ENCODE measurements around the gene P3H2. TPM values are rescaled to one million over a fixed set of nuclear protein-coding genes. Genes with fewer than 3 reads are reported as not detected.

Gene P3H2
- total RNA-seq, 2 donors from 2014 or later = 5.1 to 5.4 TPM

GRCh38 chr3:190063490-190063889, 57.2 kb downstream of the P3H2 start:
- H3K9me3 ChIP-seq = no peaks in the 10 kb centered on the region
- TF ChIP-seq CTCF (IDR thresholded peaks at IDR 0.05) = no peak
- no peak for DNase-seq (ENCODE audit: low spot score)
- H3K36me3 ChIP-seq = no peaks in the 10 kb centered on the region
- H3K27me3 ChIP-seq = no peaks in the 10 kb centered on the region
- no peak overlapping the region for H3K4me3 ChIP-seq
- no peak overlapping the region for H3K27ac ChIP-seq
- H3K4me1 ChIP-seq = peaks cover 0 to 5% of the 10 kb centered on the region in 2 donors

GRCh38 chr3:190060192-190060775, 60.4 kb downstream of the P3H2 start:
- H3K4me3 ChIP-seq = no peak overlapping the region
- no peak overlapping the region for H3K27ac ChIP-seq
- H3K27me3 ChIP-seq = no peaks in the 10 kb centered on the region
- DNase-seq (ENCODE audit: low spot score) = no peak
- peaks cover 0 to 5% of the 10 kb centered on the region in 2 donors for H3K4me1 ChIP-seq
- no peaks in the 10 kb centered on the region for H3K9me3 ChIP-seq
- no peaks in the 10 kb centered on the region for H3K36me3 ChIP-seq
- TF ChIP-seq CTCF (IDR thresholded peaks at IDR 0.05) = no peak

- H3K27ac ChIP-seq = peak overlapping the region in 1 of 2 donors; percentile 45
- H3K36me3 ChIP-seq = no peaks in the 10 kb centered on the region
- no peaks in the 10 kb centered on the region for H3K9me3 ChIP-seq
- TF ChIP-seq CTCF (IDR thresholded peaks at IDR 0.05) = no peak
- no peak for DNase-seq (ENCODE audit: low spot score)
- no peak overlapping the region for H3K4me3 ChIP-seq
- no peaks in the 10 kb centered on the region for H3K27me3 ChIP-seq
- peaks cover 0 to 5% of the 10 kb centered on the region in 2 donors for H3K4me1 ChIP-seq
These were observed 61.5 kb downstream of the P3H2 start for GRCh38 chr3:190059242-190059590.

- H3K27ac ChIP-seq = peak overlapping the region in 1 of 2 donors; percentile 45
- DNase-seq (ENCODE audit: low spot score) = no peak
- TF ChIP-seq CTCF (IDR thresholded peaks at IDR 0.05) = no peak
These were observed 62.0 kb downstream of the P3H2 start for GRCh38 chr3:190058521-190059241.

GRCh38 chr3:190056742-190057141, 64.0 kb downstream of the P3H2 start:
- H3K4me1 ChIP-seq = peaks cover 0 to 5% of the 10 kb centered on the region in 2 donors
- no peak for TF ChIP-seq CTCF (IDR thresholded peaks at IDR 0.05)
- H3K27ac ChIP-seq = no peak overlapping the region
- no peaks in the 10 kb centered on the region for H3K9me3 ChIP-seq
- H3K27me3 ChIP-seq = no peaks in the 10 kb centered on the region
- H3K4me3 ChIP-seq = no peak overlapping the region
- no peak for DNase-seq (ENCODE audit: low spot score)
- no peaks in the 10 kb centered on the region for H3K36me3 ChIP-seq

More at GRCh38 chr3:190058521-190059241, 62.0 kb downstream of the P3H2 start:
- H3K36me3 ChIP-seq = no peaks in the 10 kb centered on the region
- peaks cover 0 to 5% of the 10 kb centered on the region in 2 donors for H3K4me1 ChIP-seq
- H3K9me3 ChIP-seq = no peaks in the 10 kb centered on the region
- no peak overlapping the region for H3K4me3 ChIP-seq
- H3K27me3 ChIP-seq = no peaks in the 10 kb centered on the region

Measured in right atrium auricular region (tissue), 2 donors.